SK-N-SH (cell line): ENCODE measurements around the gene H2AZ1. TPM values are rescaled to one million over a fixed set of nuclear protein-coding genes. Genes with fewer than 3 reads are reported as not detected.
A peak's percentile ranks its signal among the peaks of the same experiment; 100 is the strongest.

ENCODE experiments used
- CTCF ChIA-PET: fragments of 300-600, 350-600 bp; formaldehyde crosslinking; extraction: SDS; loops from one replicate; lab custom pipeline; 2021; lab: Yijun Ruan, JAX
- POLR2A ChIA-PET: fragments of 350-600 bp; sonication (Branson Sonifier 250); formaldehyde crosslinking; extraction: SDS; loops from one replicate; lab custom pipeline; 2020; ENCODE audit warnings: antibody characterized with exemption, inconsistent platforms; lab: Yijun Ruan, JAX
- DNase-seq: peaks from one replicate; pipeline ENCODE4 v3.0.0; 2012
- H2AFZ ChIP-seq: fragments of 200-600 bp; sonication (generic); 2 replicates; pipeline ENCODE4 v1.8.1; 2016; ENCODE audit warnings: antibody characterized with exemption, mild to moderate bottlenecking, low read depth
- H3F3A ChIP-seq: fragments of 200-600 bp; sonication (generic); replicated peaks from 2 replicates; pipeline ENCODE3; 2016; ENCODE audit warnings: antibody characterized with exemption, mild to moderate bottlenecking; ENCODE audit not compliant: insufficient read depth
- H3K27ac ChIP-seq, 2 experiments: fragments of 200-500 bp in 1 of 2; fragments of 200-600 bp in 1 of 2; sonication (Bioruptor generic) in 1 of 2; sonication (generic), shearing (Covaris generic) in 1 of 2; 2 replicates each; pipeline versions ENCODE4 v1.5.1 to v1.6.1; 2014 to 2016; ENCODE audit warnings: low read depth in 2 of 2, inconsistent platforms in 1 of 2, low read length in 1 of 2, mild to moderate bottlenecking in 1 of 2, mixed read lengths in 1 of 2
- H3K27me3 ChIP-seq: fragments of 200-600 bp; sonication (generic), shearing (Covaris generic); 2 replicates; pipeline ENCODE4 v1.6.1; 2016; ENCODE audit warnings: mixed run types; ENCODE audit not compliant: insufficient read depth
- H3K36me3 ChIP-seq, 2 experiments: fragments of 200-500 bp in 1 of 2; fragments of 200-600 bp in 1 of 2; sonication (Bioruptor generic) in 1 of 2; sonication (generic) in 1 of 2; replicated peaks in 1 of 2; 2 replicates each; pipeline versions ENCODE3 to v1.5.1; 2014 to 2016; ENCODE audit warnings: low read length in 1 of 2, mild to moderate bottlenecking in 1 of 2; ENCODE audit not compliant: insufficient read depth in 2 of 2, control insufficient read depth in 1 of 2
- H3K4me1 ChIP-seq, 2 experiments: fragments of 200-500 bp in 1 of 2; fragments of 200-600 bp in 1 of 2; sonication (Bioruptor generic) in 1 of 2; sonication (generic), shearing (Covaris generic) in 1 of 2; 2 replicates each; pipeline versions ENCODE4 v1.5.1 to v1.6.1; 2014 to 2016; ENCODE audit warnings: low read depth in 1 of 2, low read length in 1 of 2, mixed run types in 1 of 2; ENCODE audit not compliant: insufficient read depth in 2 of 2, control insufficient read depth in 1 of 2
- H3K4me2 ChIP-seq: fragments of 200-600 bp; sonication (generic), shearing (Covaris generic); 2 replicates; pipeline ENCODE4 v1.6.1; 2017; ENCODE audit warnings: mixed run types
- H3K4me3 ChIP-seq, 2 experiments: fragments of 200-500 bp in 1 of 2; fragments of 200-600 bp in 1 of 2; sonication (Bioruptor generic) in 1 of 2; sonication (generic), shearing (Covaris generic) in 1 of 2; 2 replicates each; pipeline versions ENCODE4 v1.5.1 to v1.8.1; 2014 to 2016; ENCODE audit warnings: low read depth in 2 of 2, inconsistent platforms in 1 of 2, low read length in 1 of 2, mild to moderate bottlenecking in 1 of 2, mixed read lengths in 1 of 2, moderate library complexity in 1 of 2
- H3K79me2 ChIP-seq: fragments of 200-600 bp; sonication (generic); 2 replicates; pipeline ENCODE4 v1.8.1; 2017; ENCODE audit warnings: mild to moderate bottlenecking; ENCODE audit not compliant: insufficient read depth
- H3K9ac ChIP-seq: fragments of 200-600 bp; sonication (generic); 2 replicates; pipeline ENCODE4 v1.6.1; 2017; ENCODE audit warnings: mixed run types
- H3K9me2 ChIP-seq: fragments of 200-600 bp; sonication (generic); 2 replicates; pipeline ENCODE4 v1.6.1; 2017; ENCODE audit warnings: mixed run types
- H3K9me3 ChIP-seq: fragments of 200-600 bp; sonication (generic); 2 replicates; pipeline ENCODE4 v1.6.1; 2017; ENCODE audit warnings: mixed run types, mild to moderate bottlenecking, moderate library complexity
- H4K20me1 ChIP-seq: fragments of 200-600 bp; sonication (generic); 2 replicates; pipeline ENCODE4 v1.6.1; 2017; ENCODE audit warnings: mild to moderate bottlenecking, mixed run types; ENCODE audit not compliant: insufficient read depth
- EP300 ChIP-seq, 2 experiments: IDR thresholded peaks; 2 replicates each; pipeline versions ENCODE4 v1.4.0 to v1.6.1; 2012; ENCODE audit warnings: borderline replicate concordance in 1 of 2, low read depth in 1 of 2, low read length in 1 of 2
- JUND ChIP-seq: IDR thresholded peaks from 2 replicates; pipeline ENCODE4 v1.4.0; 2012
- MEF2A ChIP-seq: IDR thresholded peaks from 2 replicates; pipeline ENCODE4 v1.4.0; 2012; ENCODE audit warnings: low read depth, borderline replicate concordance
- MXI1 ChIP-seq: IDR thresholded peaks from 2 replicates; pipeline ENCODE4 v1.6.1; 2012; ENCODE audit warnings: mild to moderate bottlenecking, low read depth, low read length, improper control_type of control experiment
- POLR2AphosphoS5 ChIP-seq: IDR thresholded peaks from 2 replicates; pipeline ENCODE4 v1.6.1; 2012; ENCODE audit warnings: low read depth, low read length
- SIN3A ChIP-seq: IDR thresholded peaks from 2 replicates; pipeline ENCODE4 v1.6.1; 2012; ENCODE audit warnings: low read depth, mild to moderate bottlenecking, low read length, moderate library complexity, borderline replicate concordance
- SMC3 ChIP-seq: IDR thresholded peaks from 2 replicates; pipeline ENCODE4 v1.6.1; 2012; ENCODE audit warnings: low read depth, low read length, improper control_type of control experiment
- TAF1 ChIP-seq: IDR thresholded peaks from 2 replicates; pipeline ENCODE4 v1.6.1; 2012; ENCODE audit warnings: low read depth, mild to moderate bottlenecking, low read length, moderate library complexity, borderline replicate concordance
- TCF12 ChIP-seq: IDR thresholded peaks from 2 replicates; pipeline ENCODE4 v1.4.0; 2012
- WGBS: methylation state at CpG from one replicate; pipeline ENCODE4 v1.1.6; 2017; ENCODE audit warnings: low lambda C conversion rate; 5-methylcytosine and 5-hydroxymethylcytosine counted together
- polyA plus RNA-seq, 3 experiments: library from polyadenylated mRNA; depleted of rRNA; stranded (reverse); fragments of >200 nt; gene quantifications; 2 replicates each; pipeline ENCODE4 v1.2.3, GENCODE V29; 2012
- TF ChIP-seq, protein P1 (sequence below): fragments of 200-600 bp; sonication (generic); IDR thresholded peaks from 2 replicates; pipeline ENCODE4 v1.6.1; 2017; ENCODE audit warnings: antibody characterized with exemption, mild to moderate bottlenecking, moderate library complexity
- TF ChIP-seq, protein P2 (sequence below): IDR thresholded peaks from 2 replicates; pipeline ENCODE4 v1.4.0; 2012; ENCODE audit warnings: low read depth, borderline replicate concordance

H2AZ1 gene
- polyA plus RNA-seq, 1 of the 3 experiments (the other 2 are of a cell fraction), result 408 TPM

DNA sequence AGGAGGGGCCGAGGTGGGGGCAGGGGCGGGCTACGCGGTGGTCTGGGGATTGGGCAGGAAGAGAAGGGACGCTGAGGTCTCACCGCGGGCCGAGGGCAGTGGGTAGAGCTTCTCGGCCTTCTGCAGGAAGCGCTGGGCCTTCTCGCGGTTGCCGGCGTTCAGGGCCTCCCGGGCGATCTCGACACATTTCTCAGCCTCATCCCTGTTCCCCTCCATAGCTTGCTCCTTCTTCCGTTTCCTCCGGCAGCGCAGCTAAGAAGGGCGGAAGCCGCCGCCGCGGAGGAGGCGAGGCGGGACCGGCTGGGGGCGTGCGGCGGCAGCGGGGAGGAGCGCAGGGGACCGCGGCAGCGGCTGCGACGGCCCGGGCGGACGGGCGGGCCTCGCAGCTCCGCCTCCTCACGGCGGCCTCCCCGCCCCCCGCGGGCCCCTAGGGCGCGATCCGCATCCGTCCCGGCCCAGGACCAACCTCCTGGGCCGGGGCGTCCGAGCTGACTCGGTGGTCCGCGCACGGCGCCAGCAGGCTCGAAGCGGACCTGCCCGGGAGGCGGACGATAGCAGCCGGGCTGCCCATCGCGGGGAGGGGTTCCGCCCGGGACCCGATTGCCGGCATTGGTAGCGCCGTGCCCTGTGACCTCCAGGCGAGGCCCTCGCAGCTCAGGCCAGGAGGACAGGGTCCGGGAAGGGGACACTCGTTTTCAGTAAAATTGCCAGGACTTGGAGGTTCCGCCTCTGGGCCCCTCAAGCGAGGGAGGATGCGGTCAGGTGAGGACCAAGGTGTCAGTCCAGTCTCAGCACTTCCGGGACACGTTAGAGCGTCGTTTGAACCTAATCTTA is 3.5 kb downstream of the H2AZ1 start, which contains the start of gene DNAJB14 (continued):
- TF ChIP-seq, protein P1, sequence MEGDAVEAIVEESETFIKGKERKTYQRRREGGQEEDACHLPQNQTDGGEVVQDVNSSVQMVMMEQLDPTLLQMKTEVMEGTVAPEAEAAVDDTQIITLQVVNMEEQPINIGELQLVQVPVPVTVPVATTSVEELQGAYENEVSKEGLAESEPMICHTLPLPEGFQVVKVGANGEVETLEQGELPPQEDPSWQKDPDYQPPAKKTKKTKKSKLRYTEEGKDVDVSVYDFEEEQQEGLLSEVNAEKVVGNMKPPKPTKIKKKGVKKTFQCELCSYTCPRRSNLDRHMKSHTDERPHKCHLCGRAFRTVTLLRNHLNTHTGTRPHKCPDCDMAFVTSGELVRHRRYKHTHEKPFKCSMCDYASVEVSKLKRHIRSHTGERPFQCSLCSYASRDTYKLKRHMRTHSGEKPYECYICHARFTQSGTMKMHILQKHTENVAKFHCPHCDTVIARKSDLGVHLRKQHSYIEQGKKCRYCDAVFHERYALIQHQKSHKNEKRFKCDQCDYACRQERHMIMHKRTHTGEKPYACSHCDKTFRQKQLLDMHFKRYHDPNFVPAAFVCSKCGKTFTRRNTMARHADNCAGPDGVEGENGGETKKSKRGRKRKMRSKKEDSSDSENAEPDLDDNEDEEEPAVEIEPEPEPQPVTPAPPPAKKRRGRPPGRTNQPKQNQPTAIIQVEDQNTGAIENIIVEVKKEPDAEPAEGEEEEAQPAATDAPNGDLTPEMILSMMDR, result no peak
- TF ChIP-seq TAF1 (peak; percentile 76), MXI1 (peak; percentile 74; the same call in 1 of the 2 replicates), MEF2A (no peak), TCF12 (no peak), SIN3A (peak; percentile 40; the same call in 1 of the 2 replicates), SMC3 (no peak), JUND (peak; percentile 40; the same call in 1 of the 2 replicates), POLR2AphosphoS5 (peak; percentile 72)
- TF ChIP-seq, protein P2, sequence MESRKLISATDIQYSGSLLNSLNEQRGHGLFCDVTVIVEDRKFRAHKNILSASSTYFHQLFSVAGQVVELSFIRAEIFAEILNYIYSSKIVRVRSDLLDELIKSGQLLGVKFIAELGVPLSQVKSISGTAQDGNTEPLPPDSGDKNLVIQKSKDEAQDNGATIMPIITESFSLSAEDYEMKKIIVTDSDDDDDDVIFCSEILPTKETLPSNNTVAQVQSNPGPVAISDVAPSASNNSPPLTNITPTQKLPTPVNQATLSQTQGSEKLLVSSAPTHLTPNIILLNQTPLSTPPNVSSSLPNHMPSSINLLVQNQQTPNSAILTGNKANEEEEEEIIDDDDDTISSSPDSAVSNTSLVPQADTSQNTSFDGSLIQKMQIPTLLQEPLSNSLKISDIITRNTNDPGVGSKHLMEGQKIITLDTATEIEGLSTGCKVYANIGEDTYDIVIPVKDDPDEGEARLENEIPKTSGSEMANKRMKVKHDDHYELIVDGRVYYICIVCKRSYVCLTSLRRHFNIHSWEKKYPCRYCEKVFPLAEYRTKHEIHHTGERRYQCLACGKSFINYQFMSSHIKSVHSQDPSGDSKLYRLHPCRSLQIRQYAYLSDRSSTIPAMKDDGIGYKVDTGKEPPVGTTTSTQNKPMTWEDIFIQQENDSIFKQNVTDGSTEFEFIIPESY, result peak; percentile 62; the same call in 1 of the 2 replicates

DNA sequence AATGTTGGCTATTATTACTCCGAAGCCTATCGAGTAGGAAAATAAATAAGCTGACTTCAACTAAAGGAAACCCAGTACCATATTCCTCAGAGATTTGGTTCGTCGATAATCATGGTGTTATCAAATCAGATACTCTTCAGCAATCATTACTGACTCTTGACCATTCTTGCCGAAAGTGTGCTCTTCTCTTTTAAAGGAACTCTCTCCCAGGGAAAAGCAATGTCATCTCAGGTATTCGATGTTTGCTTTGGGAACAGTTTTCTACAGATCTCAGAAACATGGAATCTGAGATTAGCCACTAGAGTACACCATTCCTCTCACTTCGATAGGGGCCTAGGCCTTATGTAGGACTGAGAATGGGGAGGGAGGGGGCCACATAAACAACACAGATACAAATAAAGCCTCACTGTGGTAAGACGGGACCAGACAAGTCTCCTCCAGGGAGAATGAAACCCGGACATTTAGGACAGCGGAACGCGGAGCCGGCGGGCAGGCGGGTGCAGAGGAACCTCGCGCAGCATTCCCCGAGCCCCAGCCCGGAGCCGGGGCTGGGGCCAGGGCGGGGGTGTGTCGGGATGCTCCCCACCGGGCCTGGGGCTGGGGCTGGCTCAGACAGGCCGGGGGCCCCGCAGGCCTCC is 4.2 kb downstream of the H2AZ1 start:
- DNase-seq, result peak; percentile 68
- Histone ChIP-seq H3K9ac (peak overlapping the region; percentile 92), H3K79me2 (peaks cover 85% of the 10 kb centered on the region)
- CTCF ChIA-PET, result interaction anchor here (0.8 to 3.5 kb wide), 8 partner anchors 9 to 476 kb away, joined by 3 to 18 read pairs (median 3); partner anchors contain the start of genes LAMTOR3 and TRMT10A
- no peak for TF ChIP-seq EP300 (IDR thresholded peaks at IDR 0.05; ENCODE audit: borderline replicate concordance in 1 of 2, low read depth in 1 of 2, low read length in 1 of 2)
- TF ChIP-seq, protein P1, result peak; percentile 22; the same call in 1 of the 2 replicates
- TF ChIP-seq, all 33 proteins: peak for 1
- H3K4me1 ChIP-seq, result peaks cover 22 to 24% of the 10 kb centered on the region in 2 experiments
- peak overlapping the region; percentile 86 for H3K4me2 ChIP-seq
- peak overlapping the region; percentile 80 to 86 for H3K4me3 ChIP-seq
- POLR2A ChIA-PET, result interaction anchor here (1.5 to 2.6 kb wide), 2 partner anchors 8 to 51 kb away, joined by 3 to 16 read pairs; partner anchors contain the start of gene LAMTOR3
- H3K27me3 ChIP-seq, result no peaks in the 10 kb centered on the region
- H4K20me1 ChIP-seq, result peaks cover 40% of the 10 kb centered on the region
- WGBS, result 2% methylated on average over 20 of the region's 25 CpGs
- peak overlapping the region; percentile 32 for H2AFZ ChIP-seq
- no peaks in the 10 kb centered on the region for H3K9me2 ChIP-seq
- H3K9me3 ChIP-seq, result no peaks in the 10 kb centered on the region
- peaks cover 26% of the 10 kb centered on the region for H3F3A ChIP-seq
- H3K36me3 ChIP-seq, result peaks cover 22 to 50% of the 10 kb centered on the region in 2 experiments
- peak overlapping the region; percentile 80 to 93 for H3K27ac ChIP-seq
